GM19324 (cell line): Measurements from ENCODE around the gene GNRH2.
"Not testable (repeated sequence)": the region's sequence is repeated elsewhere in the genome, so short reads cannot be mapped to it uniquely, and the experiment has no call there.

Experiments
- ATAC-seq: cut with Tn5 transposase; IDR thresholded peaks from one replicate; pipeline ENCODE4 v1.9.1; 2021; ENCODE audit warnings: mild to moderate bottlenecking, moderate library complexity; ENCODE audit not compliant: unreplicated experiment, low FRiP score

GNRH2 gene

DNA sequence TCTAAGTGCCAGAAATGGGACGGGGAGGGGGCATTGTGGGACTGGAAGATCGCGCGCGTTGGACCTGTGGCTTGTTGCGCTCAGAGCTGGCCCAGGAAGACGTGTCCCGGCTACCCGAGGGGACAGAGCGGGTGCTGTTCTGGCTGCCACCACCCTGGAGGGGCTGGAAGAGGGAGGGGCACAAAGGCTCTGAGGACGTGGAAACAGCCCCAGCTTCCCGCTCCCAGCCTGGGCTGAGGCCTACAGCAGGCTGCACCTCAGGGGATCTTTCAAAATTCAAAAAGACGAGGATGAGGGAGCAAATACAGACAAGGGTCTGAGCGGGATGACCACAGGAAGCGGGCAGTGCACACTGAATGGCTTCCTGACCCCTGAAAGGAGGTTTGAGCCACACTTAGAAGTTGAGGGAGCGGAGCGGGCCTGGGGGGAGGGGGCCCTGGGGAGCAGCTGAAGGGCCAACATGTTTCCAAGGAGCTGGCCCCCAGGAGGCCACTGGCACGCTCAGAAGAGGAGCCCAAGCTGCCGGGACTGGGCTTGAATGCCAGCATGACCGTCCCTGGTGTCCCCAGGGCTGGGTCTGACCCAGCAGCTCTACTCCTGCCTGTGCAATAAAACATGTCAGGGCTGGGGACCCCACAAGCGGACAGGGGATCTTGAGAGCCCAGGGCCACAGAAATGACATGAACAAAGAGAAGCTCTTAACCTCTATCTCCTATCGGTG lies 29.3 kb downstream of the GNRH2 start:
- ATAC-seq: no peak

- ATAC-seq: not testable (repeated sequence)
These were observed 29.8 kb downstream of the GNRH2 start for GRCh38 chr20:3073251-3073643.

DNA sequence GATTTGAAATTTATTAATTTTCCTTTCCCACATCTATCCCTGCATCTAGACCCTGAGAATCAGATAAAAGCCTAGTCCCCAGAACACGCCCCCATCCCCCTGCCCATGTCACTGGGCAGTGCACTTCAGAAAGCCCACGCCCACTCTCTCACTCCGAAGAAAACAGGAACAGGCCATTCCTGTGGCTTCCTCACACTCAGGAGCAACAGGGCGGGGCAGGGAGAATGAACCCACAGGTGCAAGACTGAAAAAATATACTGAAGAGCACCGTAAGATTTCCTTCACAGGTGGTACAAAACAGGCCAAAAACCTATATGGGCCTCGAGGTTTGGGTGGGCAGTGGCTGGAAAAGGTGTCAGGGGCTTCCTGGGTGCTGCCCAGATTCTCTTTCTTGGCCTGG lies 31.4 kb downstream of the GNRH2 start:
- ATAC-seq: no peak

- ATAC-seq: not testable (repeated sequence)
These were observed 31.9 kb downstream of the GNRH2 start for GRCh38 chr20:3075315-3075714.

DNA sequence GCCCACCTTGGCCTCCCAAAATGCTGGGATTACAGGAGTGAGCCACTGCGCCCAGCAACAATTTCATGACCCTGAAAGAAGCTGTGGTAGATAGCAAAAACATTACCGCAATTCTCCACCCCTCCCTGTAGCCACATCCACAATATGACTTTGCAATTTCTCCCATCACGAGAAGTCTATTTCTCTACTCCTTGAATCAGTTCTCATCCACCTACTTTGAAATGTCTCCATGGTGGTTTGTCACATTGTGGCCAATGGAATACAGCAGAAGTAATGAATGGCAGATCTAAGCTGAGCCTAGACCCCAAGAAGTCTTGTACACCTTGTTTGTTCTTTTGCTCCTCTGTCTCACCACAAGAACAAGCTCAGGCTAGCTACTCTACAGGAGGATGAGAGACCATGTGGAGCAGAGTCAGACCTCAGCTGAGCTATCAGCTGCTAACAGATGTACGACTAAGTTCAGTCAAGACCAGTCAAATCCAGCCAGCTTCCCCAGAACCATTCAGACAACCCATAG lies 34.3 kb downstream of the GNRH2 start:
- no peak for ATAC-seq

DNA sequence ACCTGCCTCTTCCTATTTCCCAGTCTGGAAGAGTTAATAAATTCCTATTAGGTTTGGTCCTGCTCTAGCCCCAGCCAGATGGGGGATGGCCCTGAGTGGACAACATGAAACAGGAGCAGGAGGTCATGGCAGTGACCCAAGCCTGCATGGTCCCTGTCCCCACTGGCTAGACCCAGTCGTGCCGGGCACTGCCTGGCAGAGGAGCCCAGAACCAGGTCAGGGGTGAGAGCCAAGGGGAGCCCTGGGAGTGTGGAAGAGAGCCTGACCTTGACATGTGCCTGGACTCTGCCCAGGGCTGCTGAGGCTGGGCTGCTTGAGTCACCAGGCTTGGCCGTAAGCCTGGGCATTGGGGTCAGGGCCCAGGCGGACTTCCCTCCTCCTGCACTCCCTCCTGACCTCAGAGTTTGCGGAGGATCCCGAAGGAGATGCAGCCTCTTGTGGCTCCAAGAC lies 37.5 kb downstream of the GNRH2 start:
- ATAC-seq: no peak

DNA sequence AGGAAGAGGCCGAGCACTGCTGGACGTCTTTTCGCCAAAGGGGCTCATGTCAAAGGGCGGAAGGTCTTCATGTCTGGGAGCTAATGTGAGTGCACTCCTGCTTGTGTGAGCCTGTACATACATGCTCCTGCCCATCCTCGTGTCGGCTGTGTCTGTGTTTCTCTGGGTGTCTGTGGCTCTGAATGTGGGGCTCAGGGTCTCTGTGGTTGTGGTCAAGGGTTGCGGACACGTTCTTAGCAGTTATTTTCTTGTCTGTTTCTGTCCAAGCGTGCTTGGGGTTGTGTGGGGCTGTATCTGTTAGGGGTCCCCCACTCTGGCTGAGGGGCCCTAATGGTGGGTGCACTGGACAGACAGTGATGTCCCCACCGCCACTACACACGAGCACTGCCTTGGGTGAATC lies 38.2 kb downstream of the GNRH2 start:
- no peak for ATAC-seq

DNA sequence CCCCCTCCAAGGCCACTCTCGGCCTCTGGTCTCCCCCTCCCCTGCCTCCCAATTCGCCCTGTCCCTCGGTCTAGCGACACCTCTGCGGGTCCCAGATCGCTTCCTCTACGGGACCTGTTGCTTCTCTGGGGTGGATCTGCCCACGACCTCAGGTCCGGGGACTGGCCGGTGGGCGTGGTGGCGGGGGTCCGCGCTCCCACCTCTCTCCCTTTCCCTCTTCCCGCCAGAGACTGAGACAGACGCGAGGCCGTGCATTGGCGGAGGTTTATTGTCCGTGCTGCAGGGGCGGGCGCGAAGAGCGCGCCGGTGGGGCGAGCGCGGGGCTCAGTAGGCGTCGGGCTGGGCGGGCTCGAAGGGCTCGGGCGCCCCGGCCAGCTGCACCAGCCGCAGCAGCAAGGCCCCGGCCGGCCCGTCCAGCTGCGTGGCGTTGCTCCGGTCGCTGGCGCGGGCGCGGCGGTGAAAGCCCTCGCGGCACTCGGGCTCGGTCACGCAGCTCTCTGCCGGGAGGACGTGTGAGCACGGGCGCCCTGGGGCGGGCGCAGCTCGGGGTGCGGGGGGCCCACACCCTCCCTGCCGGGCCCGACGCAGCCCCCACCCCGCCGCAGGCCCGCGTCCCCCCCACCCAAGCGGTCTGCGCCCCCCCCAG lies 39.0 kb downstream of the GNRH2 start:
- no peak for ATAC-seq

DNA sequence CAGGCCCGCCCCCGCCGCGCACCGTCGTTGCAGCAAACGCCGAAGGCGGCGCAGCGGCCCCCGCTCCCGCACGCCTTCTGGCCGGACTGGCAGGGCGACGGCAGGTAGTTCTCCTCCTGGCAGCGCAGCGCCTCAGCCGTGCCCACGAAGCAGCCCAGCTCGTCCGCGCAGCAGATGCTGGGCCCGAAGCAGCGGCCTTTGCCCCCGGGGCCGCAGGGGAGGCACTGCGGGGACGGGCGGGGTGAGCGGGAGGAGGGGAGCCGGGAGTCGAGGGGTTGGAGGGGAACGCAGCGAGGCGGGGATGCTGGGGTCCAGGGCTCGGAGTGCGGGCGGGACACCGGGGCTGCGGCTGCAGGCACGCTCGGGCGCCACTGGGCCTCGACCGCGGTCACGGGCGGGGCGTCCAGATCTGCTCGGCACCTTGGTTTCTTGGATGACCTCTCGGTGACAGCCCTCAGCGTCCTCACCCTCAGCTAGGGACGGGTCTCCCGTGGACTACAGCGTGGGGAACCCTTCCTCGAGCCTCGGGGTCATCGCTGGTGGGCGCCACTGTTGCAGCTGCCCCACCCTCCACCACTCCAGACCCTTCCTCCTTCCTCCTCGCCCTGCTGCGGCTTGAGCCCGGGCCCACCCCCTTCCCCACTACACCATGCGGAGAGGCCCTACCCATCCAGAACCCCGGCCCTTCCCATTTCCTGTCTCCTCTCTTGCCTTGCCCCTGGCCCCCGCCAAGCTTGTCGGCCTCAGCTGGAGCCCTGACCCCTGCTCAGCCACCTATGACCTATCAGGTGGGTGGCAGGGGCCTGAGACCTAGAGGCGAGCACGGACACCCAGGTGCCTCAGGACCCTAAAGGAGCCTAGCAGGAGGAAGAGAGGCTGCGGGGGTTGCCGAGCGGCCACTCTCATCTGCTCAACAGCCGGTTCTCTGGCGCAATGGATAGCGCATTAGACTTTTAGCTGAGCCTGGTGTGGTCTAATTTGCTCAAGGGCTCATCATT lies 39.8 kb downstream of the GNRH2 start:
- ATAC-seq: no peak

DNA sequence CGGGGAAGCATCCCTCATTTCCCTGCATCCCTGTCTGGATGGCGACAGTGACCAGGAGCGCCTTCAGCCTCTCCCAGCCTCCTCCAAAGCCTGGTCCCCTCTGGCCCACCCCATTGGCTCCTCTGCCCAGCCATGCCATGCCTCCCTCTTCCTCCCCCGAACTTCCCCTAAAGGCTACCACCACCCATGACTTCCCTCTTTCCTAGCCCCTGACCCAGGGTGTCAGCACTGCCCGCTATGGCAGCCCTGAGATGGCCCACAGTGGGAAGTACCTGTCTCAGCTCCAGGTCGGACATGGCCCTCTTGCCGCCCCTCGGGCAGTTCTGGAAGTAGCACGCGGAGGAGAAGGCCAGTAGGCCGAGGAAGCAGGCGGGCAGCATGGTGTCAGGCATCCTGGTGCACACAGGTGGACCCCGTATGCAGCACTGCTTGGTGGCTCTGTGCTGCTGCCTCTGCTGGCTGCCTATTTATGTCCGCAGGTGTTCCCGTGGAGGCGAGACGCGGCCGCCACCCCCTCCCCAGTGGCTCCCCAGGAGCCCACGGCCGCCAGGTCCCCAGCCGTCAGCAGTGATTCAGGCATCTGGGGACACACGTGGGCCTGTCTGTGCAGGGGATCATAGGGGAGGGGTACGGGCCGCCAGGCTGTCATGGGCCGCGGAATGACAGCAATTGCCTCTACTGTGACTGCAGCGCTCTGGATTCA lies 41.0 kb downstream of the GNRH2 start, which contains the start of gene AVP:
TSS of gene AVP (minus strand) at position 442 of the 703 bp plus-strand sequence. CDS start at position 392, 50 bp downstream.
- no peak for ATAC-seq

DNA sequence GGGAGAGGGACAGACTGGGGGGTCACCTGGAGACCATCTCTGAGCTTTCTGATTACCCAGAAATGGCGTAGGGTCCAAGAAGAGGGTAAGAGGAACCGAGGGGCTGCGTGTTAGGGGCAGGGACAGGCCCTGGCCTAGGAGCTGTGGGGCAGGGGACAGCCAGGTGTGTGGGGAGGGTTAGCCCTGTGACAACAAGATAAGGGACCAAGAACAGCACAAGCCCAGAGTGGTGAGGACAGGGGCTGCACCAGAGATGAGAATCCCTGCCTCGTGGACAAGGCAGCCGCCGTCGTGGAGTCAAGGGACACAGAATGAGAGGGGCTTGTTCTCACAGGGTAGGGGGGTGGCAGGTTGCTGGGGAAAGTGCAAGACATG lies 41.6 kb downstream of the GNRH2 start:
- no peak for ATAC-seq

GRCh38 chr20:3085571-3086072 lies 42.2 kb downstream of the GNRH2 start:
- ATAC-seq: no peak

GRCh38 chr20:3088031-3088430 lies 44.6 kb downstream of the GNRH2 start:
- no peak for ATAC-seq

GRCh38 chr20:3090565-3090964 lies 47.1 kb downstream of the GNRH2 start:
- ATAC-seq: no peak

- no peak for ATAC-seq
These were observed 49.4 kb downstream of the GNRH2 start for GRCh38 chr20:3092611-3093379.

- no peak for ATAC-seq
These were observed 50.5 kb downstream of the GNRH2 start for GRCh38 chr20:3093861-3094361.

GRCh38 chr20:3094848-3095629 lies 51.6 kb downstream of the GNRH2 start:
- no peak for ATAC-seq
